Measurements from ENCODE around the gene LRRC66.

LRRC66 gene, protein sequence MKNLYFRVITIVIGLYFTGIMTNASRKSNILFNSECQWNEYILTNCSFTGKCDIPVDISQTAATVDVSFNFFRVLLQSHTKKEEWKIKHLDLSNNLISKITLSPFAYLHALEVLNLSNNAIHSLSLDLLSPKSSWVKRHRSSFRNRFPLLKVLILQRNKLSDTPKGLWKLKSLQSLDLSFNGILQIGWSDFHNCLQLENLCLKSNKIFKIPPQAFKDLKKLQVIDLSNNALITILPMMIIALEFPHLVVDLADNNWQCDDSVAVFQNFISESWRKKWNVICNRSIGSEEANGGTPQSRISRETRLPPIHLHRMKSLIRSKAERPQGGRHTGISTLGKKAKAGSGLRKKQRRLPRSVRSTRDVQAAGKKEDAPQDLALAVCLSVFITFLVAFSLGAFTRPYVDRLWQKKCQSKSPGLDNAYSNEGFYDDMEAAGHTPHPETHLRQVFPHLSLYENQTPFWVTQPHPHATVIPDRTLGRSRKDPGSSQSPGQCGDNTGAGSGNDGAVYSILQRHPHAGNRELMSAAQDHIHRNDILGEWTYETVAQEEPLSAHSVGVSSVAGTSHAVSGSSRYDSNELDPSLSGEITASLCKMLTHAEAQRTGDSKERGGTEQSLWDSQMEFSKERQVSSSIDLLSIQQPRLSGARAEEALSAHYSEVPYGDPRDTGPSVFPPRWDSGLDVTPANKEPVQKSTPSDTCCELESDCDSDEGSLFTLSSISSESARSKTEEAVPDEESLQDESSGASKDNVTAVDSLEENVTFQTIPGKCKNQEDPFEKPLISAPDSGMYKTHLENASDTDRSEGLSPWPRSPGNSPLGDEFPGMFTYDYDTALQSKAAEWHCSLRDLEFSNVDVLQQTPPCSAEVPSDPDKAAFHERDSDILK

DNA sequence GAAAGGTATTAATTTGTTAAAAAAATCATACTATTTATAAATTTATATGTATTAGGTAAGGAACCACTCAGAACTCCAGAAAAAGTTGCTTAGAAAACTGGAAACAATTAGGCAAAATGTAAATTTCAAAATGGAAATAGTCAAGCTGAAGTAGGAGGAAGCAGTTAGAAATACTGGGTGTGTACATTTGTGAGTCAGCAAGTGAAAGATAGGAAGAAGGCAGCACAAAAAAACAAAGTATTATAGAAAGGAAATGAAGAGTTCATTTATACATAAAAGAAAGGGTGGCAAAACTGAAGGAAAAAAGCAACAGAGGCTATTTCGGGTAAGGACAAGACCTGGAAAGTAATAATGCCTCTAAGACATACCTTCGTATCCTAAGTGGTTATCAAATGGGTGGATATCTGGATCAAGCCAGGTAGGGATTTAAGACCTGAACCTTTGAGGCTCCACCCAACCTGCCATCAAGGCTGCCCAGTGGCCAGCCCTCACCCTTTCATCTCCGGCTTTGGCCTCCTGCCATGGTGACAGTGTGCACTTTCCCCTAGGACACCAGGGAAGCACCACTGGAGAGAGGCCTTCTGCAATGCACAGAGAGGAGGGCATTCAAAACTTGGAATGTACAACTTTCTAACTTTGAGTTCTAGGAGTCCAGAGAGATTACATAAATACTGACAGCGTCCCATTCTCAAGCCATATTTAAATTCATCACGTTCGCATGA is at the start of gene LRRC66:
Gene LRRC66 (minus strand): TSS at position 428 of the 722 bp plus-strand sequence. CDS start 2,750 bp downstream, outside the sequence.
- peak; percentile 22 for DNase-seq (ENCODE audit: low spot score)

DNA sequence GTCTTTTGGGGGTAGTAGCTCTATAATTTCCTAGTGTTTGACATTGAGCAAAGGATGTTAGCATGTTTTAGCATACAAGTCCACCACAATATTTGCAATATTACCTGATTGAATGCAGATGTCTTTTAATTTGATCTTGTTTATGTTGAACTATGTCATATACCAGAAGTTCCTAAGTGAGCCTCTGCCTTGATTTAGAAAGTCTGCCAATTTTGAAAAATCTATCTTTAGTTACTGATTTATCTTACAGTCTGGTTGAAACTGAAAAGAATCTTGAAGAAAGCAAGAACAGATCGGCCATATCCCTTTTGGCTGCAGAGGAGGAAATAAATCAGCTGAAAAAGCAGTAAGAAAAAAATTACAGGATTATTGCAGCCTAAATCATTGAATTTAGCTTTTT is 49.4 kb upstream of the LRRC66 start:
- no peak for DNase-seq (ENCODE audit: low spot score)

DNA sequence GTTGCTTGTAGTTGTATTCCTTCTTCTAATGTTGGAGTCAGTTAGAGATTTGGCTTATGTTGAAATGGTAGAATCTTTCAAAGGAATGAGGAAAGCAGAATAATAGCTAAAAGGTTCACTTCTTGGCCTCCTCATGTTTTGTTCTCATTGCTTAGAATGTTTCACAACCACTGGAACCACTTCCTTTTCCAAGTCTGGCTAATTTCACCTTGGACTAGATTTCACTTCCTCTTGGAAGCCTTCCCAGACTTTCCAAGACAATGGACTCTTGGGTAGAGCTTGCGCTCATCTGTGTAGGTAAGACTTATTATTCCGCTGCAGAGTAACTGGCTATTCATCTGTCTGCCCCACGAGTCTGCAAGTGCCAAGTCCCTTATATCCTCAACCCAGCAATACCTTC is 39.2 kb upstream of the LRRC66 start:
- peak; percentile 87 for DNase-seq (ENCODE audit: low spot score)

DNA sequence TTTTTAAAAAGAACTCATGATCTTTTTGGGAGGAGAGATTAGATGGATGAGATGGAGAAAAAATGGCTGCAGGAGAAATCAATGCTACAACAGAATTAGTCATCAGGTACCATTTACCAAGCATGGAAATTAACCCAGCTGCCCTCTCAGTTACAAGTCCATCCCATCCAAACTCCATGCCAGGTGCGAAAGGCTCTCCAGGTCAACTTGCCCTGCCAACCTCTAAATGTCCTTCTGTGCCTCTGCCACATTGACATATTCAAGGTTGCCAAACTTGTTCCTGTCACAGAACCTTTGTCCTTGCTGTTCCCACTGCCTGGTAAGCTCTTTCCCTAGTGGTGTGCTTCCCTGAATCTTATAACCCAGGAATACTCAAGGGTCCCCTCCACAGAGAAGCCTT is 38.1 kb upstream of the LRRC66 start:
- no peak for DNase-seq (ENCODE audit: low spot score)

DNA sequence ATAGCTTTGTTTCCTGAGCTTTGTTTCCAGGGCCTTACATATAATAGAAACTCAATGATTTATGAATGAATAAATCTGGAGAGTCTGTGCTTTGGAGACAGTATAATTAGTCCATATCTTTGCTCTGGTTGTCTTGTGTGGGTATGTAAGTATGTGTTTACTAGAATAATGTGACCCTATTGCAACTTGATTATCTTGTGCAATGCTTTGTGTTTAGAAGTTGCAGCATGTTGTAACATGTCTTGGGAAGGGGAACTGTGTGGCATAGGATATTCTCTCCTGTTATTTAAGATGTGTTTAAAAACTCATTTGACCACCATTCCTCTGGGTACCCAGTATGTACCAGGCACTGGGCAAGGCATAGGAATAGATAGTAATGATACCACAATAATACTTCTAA is 37.0 kb upstream of the LRRC66 start:
- no peak for DNase-seq (ENCODE audit: low spot score)

DNA sequence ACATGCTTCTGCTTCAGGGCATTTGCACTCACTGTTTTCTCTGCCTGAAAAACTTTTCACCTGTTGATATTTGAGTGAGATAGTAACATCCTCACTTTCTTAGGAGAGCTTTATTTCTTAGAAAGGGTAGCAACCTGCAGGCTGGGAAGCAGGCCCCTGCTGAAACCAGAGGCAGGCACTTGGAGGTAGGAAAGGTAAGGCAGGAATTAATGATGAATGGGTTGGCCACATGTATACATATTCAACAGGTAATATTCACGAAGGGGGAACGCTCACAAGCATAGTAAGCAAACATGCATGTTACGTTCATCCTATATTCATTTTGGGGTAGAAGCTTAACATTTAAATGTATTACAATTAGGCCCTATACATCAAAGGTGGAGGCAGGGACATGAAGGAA is 34.1 kb upstream of the LRRC66 start:
- no peak for DNase-seq (ENCODE audit: low spot score)

DNA sequence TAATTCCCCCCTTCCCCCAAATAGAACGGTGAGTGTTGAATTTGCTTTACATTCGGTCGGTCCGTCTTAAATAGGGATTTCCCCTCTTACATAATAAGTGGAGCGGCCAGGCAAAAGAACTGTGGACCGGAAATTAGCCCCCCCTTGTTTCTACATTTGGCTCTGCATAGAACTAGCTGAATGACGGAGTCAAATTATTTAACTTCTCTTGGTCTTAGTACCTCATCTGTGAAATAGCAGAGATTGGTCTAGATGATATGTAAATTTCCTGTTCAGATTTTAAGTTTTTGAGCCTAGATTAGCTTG is 32.3 kb upstream of the LRRC66 start:
- peak; percentile 21 for DNase-seq (ENCODE audit: low spot score)

DNA sequence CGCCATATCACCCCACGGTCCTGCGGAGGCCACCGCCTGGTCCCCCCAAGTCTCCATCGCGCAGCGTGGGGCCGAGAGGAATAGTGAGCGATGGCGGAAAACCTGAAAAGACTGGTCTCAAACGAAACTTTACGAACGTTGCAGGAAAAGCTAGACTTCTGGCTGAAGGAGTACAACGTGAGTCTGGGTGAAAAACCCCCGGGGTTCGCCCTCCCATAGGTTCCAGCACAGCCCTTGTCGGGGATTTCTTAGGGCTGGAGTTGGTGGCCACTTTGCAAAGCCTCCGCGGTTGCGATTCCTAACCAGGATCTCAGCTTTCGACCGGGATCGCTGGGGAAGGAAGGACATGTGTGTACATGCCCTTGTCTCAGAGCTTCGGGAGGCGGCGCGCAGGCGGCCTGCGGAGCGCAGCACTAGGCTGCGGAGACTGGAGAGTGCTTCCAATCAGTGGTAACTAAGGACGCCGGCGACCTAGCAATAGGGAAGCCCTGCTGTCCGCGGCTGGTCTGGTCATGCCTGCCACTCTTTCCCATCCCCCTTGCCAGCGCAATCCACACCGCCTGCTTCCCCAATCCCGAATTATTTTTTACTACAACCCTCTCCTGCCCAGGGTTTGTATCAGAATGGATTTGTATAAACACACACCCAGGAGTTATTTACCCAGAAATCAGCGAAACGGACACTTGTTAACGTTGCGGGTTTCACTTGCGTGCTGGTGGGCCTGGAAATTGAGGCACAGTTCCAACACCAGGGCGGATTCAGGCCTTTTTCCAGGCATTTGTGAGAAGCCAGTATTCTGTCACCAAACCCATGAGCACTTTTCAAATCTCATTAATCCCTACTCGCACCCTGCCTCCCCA is 31.7 kb upstream of the LRRC66 start:
- DNase-seq (ENCODE audit: low spot score) = peak; percentile 86

DNA sequence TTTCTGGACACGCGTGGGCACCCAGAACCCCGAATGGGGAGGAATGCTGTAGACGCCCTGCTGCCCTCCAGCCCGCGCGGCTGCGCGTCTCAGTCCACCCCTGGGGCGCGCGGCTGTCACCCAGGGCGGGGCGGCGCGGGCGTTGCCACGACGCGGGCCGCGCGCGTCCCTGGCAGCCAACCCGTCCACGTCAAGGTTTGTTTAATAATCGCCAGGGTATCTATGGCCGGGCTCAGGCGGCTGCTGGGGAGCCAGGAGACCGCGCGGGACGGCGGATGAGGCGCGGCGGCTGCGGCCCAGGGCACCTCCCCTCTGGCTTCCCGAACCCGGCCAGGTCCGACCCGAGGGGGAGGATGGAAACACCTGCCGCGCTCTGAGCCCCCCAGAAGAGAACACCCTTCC is 31.1 kb upstream of the LRRC66 start, which contains the start of gene SPATA18:
Gene SPATA18 (plus strand): TSS at position 92 of the 402 bp plus-strand sequence. CDS start 401 bp downstream, outside the sequence.
- peak; percentile 52 for DNase-seq (ENCODE audit: low spot score)

DNA sequence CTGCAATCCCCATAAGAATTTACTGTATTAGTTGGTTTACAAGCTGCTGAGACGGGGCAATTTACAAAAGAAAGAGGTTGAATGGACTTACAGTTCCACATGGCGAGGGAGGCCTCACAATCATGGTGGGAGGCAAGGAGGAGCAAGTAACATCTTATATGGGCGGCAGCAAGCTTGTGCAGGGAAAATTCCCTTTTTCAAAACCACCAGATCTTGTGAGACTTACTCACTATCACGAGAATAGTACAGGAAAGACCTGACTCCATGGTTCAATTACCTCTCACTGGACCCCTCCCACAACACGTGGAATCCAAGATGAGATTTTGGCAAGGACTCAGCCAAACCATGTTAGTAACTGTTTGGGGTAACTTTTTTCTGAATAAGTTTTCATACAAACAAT is 29.1 kb upstream of the LRRC66 start:
- DNase-seq (ENCODE audit: low spot score) = no peak

DNA sequence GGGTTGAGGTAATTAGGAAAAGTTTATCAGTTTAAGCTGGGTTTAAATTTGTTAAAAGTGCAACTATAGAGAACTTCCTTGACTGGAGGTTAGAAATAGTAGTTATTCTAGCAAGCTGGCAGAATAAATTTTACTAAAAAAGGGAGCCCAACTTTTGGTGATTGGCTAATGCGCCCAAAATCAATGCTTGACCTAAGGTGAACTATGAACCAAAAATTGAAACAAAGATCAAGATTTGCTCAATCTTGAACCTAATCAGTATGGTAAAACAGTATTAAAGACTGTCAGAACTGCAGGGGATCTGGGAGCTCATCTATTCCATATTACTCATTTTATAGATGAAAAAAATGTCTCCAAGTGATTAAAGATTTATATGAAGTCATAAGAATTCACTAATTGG is 24.9 kb upstream of the LRRC66 start:
- no peak for DNase-seq (ENCODE audit: low spot score)

DNA sequence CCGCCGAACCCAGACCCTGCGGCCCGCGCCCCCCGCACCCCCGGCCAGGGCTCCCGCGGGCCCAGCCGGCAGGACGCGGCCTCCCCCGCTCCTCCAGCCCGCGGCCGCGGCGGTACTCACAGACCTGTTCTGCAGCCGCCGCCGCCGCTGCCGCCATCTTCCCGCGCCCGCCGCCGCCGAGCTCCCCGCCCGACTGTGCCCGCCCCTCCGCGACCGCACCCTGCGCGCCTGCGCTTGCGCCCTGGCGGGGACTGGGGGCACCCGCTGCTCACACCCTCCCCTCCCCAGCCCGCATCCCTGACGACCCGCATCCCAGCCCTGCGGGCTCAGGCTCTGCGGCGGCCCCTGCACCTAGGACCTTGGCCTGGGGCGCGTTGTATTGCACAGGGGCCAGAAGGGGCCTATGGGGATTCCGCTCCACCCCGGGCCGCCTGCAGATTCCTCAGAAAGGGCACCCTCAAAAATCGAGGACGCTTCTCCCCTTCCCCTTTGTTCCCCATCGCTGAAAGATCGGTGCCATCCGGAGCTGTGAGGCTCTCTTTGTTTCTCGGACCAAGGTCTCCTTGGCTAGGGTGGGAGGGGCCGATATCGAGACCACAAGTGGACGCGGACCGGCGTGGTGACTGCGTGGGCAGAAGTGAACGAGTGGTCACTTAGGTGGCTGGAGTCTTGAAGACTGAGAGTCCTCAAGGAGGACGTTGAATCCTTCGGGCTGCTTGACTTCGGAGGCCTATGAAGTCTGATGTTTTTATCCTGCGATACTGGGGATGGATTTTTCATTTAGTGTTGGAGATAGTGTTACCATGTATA is 18.1 kb upstream of the LRRC66 start, which contains the start of gene SGCB:
Gene SGCB (minus strand): TSS at position 197 of the 810 bp plus-strand sequence. CDS start 40 bp downstream, at position 157.
- DNase-seq (ENCODE audit: low spot score) = peak; percentile 65

DNA sequence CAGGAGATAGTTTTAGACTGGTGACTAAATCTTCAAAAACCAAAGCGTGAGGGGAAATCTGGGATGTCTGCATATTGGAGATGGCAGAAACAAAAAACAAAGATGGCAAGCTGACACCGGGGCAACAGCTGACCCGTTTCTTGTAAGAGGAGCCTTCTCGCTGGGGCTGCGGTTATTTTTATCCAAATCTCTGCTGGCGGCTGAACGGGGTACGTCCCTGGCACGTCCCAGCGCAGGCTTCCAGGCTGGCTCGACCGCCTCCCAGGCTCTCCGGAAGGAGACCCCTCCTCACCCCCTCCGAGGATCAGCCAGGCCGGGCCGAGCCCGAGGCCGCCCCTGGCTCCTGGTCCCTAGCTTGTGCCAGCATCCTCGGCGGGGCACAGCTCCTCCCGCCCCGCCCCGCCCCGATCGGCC is 17.5 kb upstream of the LRRC66 start:
- peak; percentile 33 for DNase-seq (ENCODE audit: low spot score)

DNA sequence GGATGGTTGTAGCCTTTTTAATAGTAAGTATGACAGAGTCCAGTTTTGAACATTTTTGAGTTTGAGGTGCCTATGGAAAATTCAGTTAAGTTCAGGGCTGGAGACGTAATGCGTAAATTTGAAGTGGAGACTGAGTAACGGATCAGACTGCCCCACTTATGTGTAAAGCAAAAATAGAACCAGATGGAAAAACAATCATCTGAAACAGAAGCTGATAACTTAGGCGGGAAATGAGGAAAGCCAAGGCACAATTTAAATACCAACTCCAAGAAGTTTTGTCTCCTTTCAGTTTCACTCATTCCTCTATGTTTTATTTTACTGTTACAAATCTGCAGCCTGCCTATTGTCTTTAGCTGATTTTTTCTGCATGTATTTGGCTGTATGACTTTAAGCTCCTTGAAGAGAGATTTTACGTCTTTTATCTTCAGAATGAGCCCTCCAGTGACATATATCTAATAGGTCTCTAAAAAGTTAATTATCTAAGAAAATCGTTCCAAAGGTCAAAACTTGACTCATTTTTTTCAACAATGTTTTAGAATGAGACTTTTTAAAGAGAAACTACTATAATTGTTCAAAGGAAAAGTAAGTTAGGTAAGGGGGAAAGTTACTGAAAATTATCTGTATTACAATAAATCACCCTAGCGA is 16.8 kb upstream of the LRRC66 start:
- DNase-seq (ENCODE audit: low spot score) = no peak

DNA sequence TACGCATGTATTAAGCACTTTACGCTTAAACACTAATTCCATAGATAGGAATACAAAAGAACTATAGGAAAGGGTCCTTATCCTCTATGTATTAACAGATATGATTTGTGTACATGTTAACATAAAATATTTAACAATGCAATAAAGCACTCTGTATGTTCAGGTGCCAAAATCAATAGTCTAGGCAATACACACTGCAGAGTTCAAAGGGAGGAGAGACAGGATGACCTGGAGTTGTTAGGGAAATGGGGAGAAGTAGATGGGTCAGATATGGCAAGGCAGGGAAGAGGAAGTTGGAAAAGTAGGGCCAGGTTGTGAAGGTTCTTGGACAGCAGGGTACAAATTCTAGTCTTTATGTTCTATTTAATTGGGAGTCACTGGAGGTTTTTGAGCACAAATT is 15.0 kb upstream of the LRRC66 start:
- no peak for DNase-seq (ENCODE audit: low spot score)

DNA sequence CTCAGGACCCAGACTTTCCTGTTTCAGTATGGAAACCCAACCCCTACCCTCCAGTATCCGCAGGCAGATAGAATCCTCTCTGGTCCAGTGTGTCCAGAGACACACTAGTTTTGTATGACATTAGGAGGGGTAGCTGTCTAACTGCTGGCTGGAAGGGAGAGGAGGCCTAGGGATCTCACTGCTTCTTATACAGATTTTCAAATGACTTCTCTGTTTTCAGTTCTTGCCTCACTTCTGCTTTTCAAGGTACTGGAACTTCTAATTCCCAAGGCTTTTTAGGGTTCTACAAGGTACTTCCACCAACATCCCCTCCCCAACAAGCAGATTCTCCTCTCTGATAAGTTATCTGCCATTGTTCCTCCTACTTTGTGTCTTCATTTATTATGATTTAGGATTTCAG is 11.8 kb upstream of the LRRC66 start:
- DNase-seq (ENCODE audit: low spot score) = no peak

DNA sequence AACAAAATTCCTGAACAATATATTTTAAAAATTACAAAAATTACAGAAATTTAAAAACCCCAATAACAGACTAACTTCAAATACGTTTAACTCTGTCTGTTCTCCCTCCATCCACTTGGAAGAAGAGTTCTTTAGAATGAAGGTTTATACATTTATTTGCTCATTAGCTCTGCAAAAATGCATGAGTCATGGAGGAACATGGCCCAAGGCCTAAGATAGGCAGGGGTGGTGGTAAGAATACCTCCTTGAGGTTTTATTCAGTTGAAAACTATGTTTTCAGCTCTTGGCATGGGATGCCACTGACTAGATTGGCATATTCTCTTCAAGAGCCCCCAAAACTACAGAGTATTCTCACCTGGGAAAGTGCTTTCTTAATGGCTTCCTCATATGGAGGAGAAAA is 8.8 kb upstream of the LRRC66 start:
- DNase-seq (ENCODE audit: low spot score) = peak; percentile 66

DNA sequence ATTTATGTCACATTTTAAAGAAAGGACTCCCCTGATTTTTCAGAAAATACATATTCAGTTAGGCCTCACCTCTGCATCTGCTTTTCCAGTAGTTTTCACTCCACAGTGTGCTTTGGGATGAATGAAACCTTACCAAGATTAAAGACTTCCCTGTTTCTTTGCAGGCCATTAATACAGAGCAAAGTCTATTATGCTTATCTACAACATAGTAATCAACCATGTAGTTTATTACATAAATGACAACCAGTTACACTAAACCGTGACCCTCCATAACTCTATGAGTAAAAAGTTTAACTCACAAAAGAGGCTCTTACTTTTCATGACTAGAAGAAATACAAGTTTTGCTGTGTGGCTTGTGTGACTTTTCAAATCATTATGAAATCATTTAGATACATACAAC is 2.3 kb downstream of the LRRC66 start:
- DNase-seq (ENCODE audit: low spot score) = no peak

DNA sequence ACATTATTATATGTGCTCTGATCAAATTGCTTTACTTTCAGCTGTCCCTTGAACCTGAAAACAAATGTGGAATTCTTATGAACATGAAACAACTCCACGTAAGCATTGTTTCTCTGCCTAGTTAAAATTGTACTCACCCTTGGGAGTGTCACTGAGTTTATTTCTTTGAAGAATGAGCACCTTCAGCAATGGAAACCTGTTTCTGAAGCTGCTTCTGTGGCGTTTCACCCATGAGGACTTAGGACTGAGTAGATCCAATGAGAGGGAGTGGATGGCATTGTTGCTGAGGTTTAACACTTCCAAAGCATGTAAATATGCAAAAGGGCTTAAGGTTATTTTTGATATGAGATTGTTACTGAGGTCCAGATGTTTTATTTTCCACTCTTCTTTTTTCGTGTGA is 3.2 kb downstream of the LRRC66 start:
- DNase-seq (ENCODE audit: low spot score) = no peak

DNA sequence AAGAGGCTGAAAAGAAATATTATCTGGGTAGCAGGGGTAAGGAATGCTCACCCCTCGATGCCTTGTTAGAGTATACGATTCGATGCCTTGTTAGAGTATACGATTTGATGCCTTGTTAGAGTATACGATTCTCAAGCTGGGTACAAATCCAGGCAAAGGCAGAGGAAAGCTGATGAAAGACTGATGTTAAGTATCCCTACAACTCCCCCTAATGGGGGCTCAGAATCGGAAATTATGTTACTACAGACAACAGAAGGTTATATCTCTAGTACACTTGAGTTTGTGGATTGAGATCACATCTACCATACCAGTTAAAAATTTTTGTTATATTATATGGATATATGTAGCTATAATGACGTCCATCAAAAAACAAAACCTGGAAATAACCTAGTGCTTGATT is 4.8 kb downstream of the LRRC66 start:
- no peak for DNase-seq (ENCODE audit: low spot score)

All from kidney tubule cell (primary cell).